Mesendoderm (in vitro differentiated cells): ENCODE measurements around the gene BICD1.
"Not testable (repeated sequence)": the region's sequence is repeated elsewhere in the genome, so short reads cannot be mapped to it uniquely, and the experiment has no call there.

Experiments
- DNase-seq: peaks from one replicate; pipeline ENCODE4 v3.0.0; 2013
- H2AK5ac ChIP-seq: 2 replicates; pipeline ENCODE4 v1.6.1; 2013; ENCODE audit warnings: low read length, inconsistent platforms
- H2BK120ac ChIP-seq: 2 replicates; pipeline ENCODE4 v1.6.1; 2013; ENCODE audit warnings: low read depth, mild to moderate bottlenecking, low read length, moderate library complexity, mixed read lengths
- H2BK15ac ChIP-seq: replicated peaks from 2 replicates; pipeline ENCODE4 v1.6.1; 2013; ENCODE audit warnings: low read depth, mild to moderate bottlenecking, moderate library complexity
- H2BK5ac ChIP-seq: 2 replicates; pipeline ENCODE4 v1.6.1; 2013; ENCODE audit warnings: low read length, inconsistent platforms
- H3K18ac ChIP-seq: 2 replicates; pipeline ENCODE4 v1.6.1; 2013; ENCODE audit warnings: mild to moderate bottlenecking, low read length, mixed read lengths
- H3K23ac ChIP-seq: one replicate; pipeline ENCODE4 v1.6.1; 2013; ENCODE audit warnings: low read length
- H3K27ac ChIP-seq: 2 replicates; pipeline ENCODE4 v1.5.1; 2013; ENCODE audit warnings: low read depth, mild to moderate bottlenecking, inconsistent platforms, low read length, moderate library complexity
- H3K27me3 ChIP-seq: 2 replicates; pipeline ENCODE4 v1.6.1; 2013; ENCODE audit warnings: low read length, control low read depth, mild to moderate bottlenecking, inconsistent platforms; ENCODE audit not compliant: insufficient read depth, poor library complexity
- H3K36me3 ChIP-seq: 2 replicates; pipeline ENCODE4 v1.6.1; 2013; ENCODE audit warnings: low read length, inconsistent platforms; ENCODE audit not compliant: control insufficient read depth, insufficient read depth
- H3K4ac ChIP-seq: one replicate; pipeline ENCODE4 v1.6.1; 2013; ENCODE audit warnings: low read depth, mild to moderate bottlenecking, low read length, moderate library complexity
- H3K4me1 ChIP-seq: 2 replicates; pipeline ENCODE4 v1.6.1; 2013; ENCODE audit warnings: low read depth, low read length, inconsistent platforms; ENCODE audit not compliant: control insufficient read depth
- H3K4me2 ChIP-seq: 2 replicates; pipeline ENCODE4 v1.6.1; 2013; ENCODE audit warnings: low read length
- H3K4me3 ChIP-seq: 2 replicates; pipeline ENCODE4 v1.5.1; 2013; ENCODE audit warnings: mild to moderate bottlenecking, low read length
- H3K56ac ChIP-seq: one replicate; pipeline ENCODE4 v1.6.1; 2013; ENCODE audit warnings: low read length
- H3K79me1 ChIP-seq: 2 replicates; pipeline ENCODE4 v1.6.1; 2013; ENCODE audit warnings: low read length, inconsistent platforms
- H3K79me2 ChIP-seq: 2 replicates; pipeline ENCODE4 v1.6.1; 2013; ENCODE audit warnings: mild to moderate bottlenecking, low read length; ENCODE audit not compliant: control insufficient read depth, insufficient read depth
- H3K9ac ChIP-seq: 2 replicates; pipeline ENCODE4 v1.6.1; 2013; ENCODE audit warnings: low read length, inconsistent platforms
- H4K5ac ChIP-seq: one replicate; pipeline ENCODE4 v1.6.1; 2013; ENCODE audit warnings: low read length
- H4K8ac ChIP-seq: one replicate; pipeline ENCODE4 v1.6.1; 2013; ENCODE audit warnings: low read depth, mild to moderate bottlenecking, control low read depth, low read length, moderate library complexity
- WGBS: extraction: QIAGEN DNeasy Blood & Tissue Kit; methylation state at CpG from one replicate; pipeline ENCODE4 v1.1.7; 2013; ENCODE audit warnings: low lambda C conversion rate, missing lambda C conversion rate; ENCODE audit not compliant: insufficient coverage; ENCODE audit errors: extremely low coverage; 5-methylcytosine and 5-hydroxymethylcytosine counted together

Gene BICD1

DNA sequence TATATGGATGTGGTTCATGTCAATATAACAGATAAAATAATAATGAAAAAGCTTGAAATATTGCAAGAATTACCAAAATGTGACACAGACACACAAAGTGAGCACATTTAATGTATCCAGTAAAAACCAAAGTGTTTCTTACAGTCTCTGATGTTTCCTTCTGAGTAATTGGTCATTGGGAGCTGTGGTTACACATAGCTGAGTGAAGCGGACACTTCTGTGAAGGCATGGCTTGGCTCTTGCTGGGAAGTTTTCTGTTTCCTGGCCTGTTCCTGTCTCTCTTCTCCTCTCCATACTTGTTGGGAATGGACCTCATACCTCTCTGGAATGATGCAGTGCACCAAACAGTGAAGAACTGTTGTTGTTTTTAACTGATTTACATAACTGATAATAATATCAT, 117.3 kb downstream of the BICD1 start:
- Histone ChIP-seq H3K27ac (no peak overlapping the region), H3K4me3 (no peak overlapping the region), H3K36me3 (peaks cover 3% of the 10 kb centered on the region), H3K9ac (no peak overlapping the region), H3K27me3 (no peaks in the 10 kb centered on the region), H4K8ac (no peak overlapping the region), H3K79me1 (peaks cover 1% of the 10 kb centered on the region), H2BK120ac (no peak overlapping the region), H4K5ac (no peak overlapping the region), H3K79me2 (no peaks in the 10 kb centered on the region), H3K4me2 (no peak overlapping the region), H3K4ac (no peak overlapping the region), H2BK5ac (no peak overlapping the region), H3K4me1 (no peaks in the 10 kb centered on the region), H2BK15ac (no peak overlapping the region), H2AK5ac (no peak overlapping the region), H3K56ac (no peak overlapping the region), H3K18ac (no peak overlapping the region), H3K23ac (no peak overlapping the region)
- DNase-seq: no peak
- WGBS: no CpG with 5 or more reads among the region's 1 CpG

DNA sequence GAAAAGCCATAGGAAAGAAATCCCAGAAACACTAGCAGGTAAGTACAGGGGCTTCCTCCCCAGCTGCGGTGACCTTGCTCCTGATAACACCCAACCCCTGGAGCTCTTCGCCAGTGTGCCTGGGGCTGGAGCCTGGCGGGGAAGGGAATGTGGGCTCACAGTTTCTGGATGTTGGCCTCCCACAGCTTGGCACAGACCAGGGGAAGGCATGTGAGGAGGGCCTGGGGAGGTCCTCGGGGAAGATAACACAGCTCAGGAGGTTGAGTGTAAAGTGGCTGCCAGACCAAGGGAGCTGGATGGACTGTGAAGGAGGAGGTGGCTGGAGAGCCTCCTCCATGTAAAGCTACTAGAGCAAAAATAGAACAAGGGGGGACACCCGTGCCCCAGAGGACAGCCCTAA, 120.1 kb downstream of the BICD1 start:
- Histone ChIP-seq H2BK15ac (no peak overlapping the region), H3K36me3 (peaks cover 3% of the 10 kb centered on the region), H3K56ac (no peak overlapping the region), H3K4me3 (no peak overlapping the region), H3K79me1 (peaks cover 5% of the 10 kb centered on the region), H3K23ac (no peak overlapping the region), H3K18ac (no peak overlapping the region), H2AK5ac (no peak overlapping the region), H3K4me1 (peaks cover 3% of the 10 kb centered on the region), H2BK5ac (no peak overlapping the region), H3K9ac (no peak overlapping the region), H3K27ac (no peak overlapping the region), H2BK120ac (no peak overlapping the region), H3K4ac (no peak overlapping the region), H3K4me2 (no peak overlapping the region), H4K5ac (no peak overlapping the region), H3K27me3 (no peaks in the 10 kb centered on the region), H4K8ac (no peak overlapping the region), H3K79me2 (peaks cover 2% of the 10 kb centered on the region)
- WGBS: no CpG with 5 or more reads among the region's 5 CpGs
- no peak for DNase-seq

DNA sequence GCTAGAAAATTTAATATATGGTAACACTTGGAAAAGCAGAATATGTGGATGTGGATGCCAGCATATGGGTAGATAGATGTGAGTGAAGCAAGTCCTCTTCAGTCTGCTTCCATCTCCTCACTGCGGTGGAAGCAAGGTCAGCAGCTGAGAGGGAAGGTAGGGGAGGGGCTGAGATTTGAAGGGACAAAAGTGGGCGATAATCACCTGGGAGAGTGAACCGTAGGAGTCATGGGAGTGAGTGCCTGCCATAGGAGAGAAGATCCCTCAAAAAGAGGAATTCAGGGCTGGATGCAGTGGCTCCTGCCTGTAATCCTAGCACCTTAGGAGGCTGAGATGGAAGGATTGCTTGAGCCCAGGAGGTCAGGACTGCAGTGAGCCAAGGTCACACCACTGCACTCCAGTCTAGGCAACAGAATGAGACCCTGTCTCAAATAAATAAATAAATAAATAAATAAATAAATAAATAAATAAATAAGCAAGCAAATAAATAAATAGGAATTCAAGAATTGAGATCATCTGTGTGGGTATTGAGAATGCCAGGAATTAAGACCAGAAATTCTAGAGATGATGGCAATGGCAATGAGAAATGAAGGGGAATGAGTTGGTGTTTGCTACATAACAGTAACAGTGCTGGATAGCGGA, 123.4 kb downstream of the BICD1 start:
- no CpG with 5 or more reads among the region's 4 CpGs for WGBS
- Histone ChIP-seq H4K8ac (no peak overlapping the region), H2BK15ac (no peak overlapping the region), H2BK120ac (no peak overlapping the region), H3K36me3 (no peaks in the 10 kb centered on the region), H3K4me3 (no peak overlapping the region), H3K9ac (no peak overlapping the region), H3K27me3 (no peaks in the 10 kb centered on the region), H3K56ac (no peak overlapping the region), H3K4me2 (no peak overlapping the region), H3K79me2 (peaks cover 2% of the 10 kb centered on the region), H2AK5ac (no peak overlapping the region), H4K5ac (no peak overlapping the region), H2BK5ac (no peak overlapping the region), H3K23ac (no peak overlapping the region), H3K18ac (no peak overlapping the region), H3K4me1 (peaks cover 3% of the 10 kb centered on the region), H3K4ac (no peak overlapping the region), H3K27ac (no peak overlapping the region), H3K79me1 (peaks cover 5% of the 10 kb centered on the region)
- DNase-seq: peak; percentile 67

DNA sequence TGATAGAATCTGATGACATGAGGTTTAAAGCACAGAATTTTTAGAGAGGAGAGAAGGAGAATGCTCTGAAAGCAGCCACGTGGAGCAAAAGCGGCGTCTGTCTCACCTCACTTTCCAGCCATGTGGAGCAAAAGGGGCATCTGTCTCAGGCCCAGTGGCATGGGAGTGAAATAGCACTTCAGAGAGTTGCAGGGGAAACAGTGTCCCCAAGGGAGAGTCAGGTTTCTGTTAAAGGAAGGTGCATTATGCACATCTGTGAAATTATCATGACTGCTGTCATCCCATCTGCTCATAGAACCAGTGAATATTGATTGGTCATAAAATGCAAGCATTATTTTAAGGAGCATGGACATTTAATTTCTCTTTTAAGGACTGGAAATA, 124.0 kb downstream of the BICD1 start:
- Histone ChIP-seq H4K5ac (no peak overlapping the region), H3K4ac (no peak overlapping the region), H2BK120ac (no peak overlapping the region), H2BK5ac (no peak overlapping the region), H3K4me3 (no peak overlapping the region), H3K4me1 (peaks cover 3% of the 10 kb centered on the region), H4K8ac (no peak overlapping the region), H2BK15ac (no peak overlapping the region), H3K4me2 (no peak overlapping the region), H3K79me2 (peaks cover 2% of the 10 kb centered on the region), H3K79me1 (peaks cover 5% of the 10 kb centered on the region), H3K56ac (no peak overlapping the region), H3K9ac (no peak overlapping the region), H3K18ac (no peak overlapping the region), H2AK5ac (no peak overlapping the region), H3K36me3 (no peaks in the 10 kb centered on the region), H3K23ac (no peak overlapping the region), H3K27ac (no peak overlapping the region), H3K27me3 (no peaks in the 10 kb centered on the region)
- no CpG with 5 or more reads among the region's 3 CpGs for WGBS
- peak; percentile 29 for DNase-seq

DNA sequence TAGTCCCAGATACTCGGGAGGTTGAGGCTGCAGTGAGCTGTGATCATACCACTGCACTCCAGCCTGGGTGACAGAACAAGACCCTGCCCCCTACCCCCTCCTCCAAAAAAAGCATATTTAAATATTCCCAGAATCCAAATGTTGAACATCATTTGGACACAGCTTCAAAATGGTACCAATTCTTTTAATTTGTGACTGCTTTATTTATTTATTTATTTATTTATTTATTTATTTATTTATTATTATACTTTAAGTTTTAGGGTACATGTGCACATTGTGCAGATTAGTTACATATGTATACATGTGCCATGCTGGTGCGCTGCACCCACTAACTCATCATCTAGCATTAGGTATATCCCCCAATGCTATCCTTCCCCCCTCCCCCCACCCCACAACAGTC, 124.7 kb downstream of the BICD1 start:
- not testable (repeated sequence) for H3K56ac ChIP-seq, H3K79me2 ChIP-seq, H3K36me3 ChIP-seq, H3K27ac ChIP-seq, H2BK15ac ChIP-seq, H2AK5ac ChIP-seq, H3K79me1 ChIP-seq, H4K5ac ChIP-seq, H4K8ac ChIP-seq, H2BK120ac ChIP-seq, H3K27me3 ChIP-seq, H3K9ac ChIP-seq, H3K23ac ChIP-seq, H3K18ac ChIP-seq, H3K4ac ChIP-seq, H3K4me3 ChIP-seq, H3K4me2 ChIP-seq, H2BK5ac ChIP-seq, H3K4me1 ChIP-seq, DNase-seq
- WGBS: no CpG with 5 or more reads among the region's 2 CpGs

DNA sequence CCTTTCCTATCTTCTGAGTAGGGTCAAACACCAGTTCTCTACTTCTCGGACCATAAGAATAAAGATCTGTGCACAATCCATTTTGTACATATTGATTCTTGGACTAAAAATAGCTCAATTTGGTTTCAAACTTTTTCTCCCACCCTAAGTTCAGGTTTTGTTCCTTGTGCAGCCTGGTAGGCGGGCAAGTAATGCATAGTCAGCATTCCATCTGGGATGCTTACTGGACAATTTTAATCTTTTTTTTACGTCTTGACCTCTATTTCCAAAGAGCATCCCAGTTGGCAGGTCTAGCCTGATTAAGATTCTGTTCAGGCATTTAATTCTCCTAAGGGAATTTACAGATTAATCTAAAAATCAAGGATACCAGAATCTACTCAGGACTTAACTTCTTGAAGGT, 126.9 kb downstream of the BICD1 start:
- Histone ChIP-seq H3K4me3 (no peak overlapping the region), H3K4ac (no peak overlapping the region), H3K9ac (no peak overlapping the region), H3K4me1 (peaks cover 3% of the 10 kb centered on the region), H3K23ac (no peak overlapping the region), H3K4me2 (no peak overlapping the region), H3K79me2 (peaks cover 2% of the 10 kb centered on the region), H2BK15ac (no peak overlapping the region), H3K27me3 (no peaks in the 10 kb centered on the region), H3K79me1 (peaks cover 5% of the 10 kb centered on the region), H4K8ac (no peak overlapping the region), H4K5ac (no peak overlapping the region), H2BK5ac (no peak overlapping the region), H2AK5ac (no peak overlapping the region), H3K56ac (no peak overlapping the region), H2BK120ac (no peak overlapping the region), H3K27ac (no peak overlapping the region), H3K36me3 (no peaks in the 10 kb centered on the region), H3K18ac (no peak overlapping the region)
- no peak for DNase-seq
- no CpG with 5 or more reads among the region's 3 CpGs for WGBS
